ENCODE data around the gene WWTR1. TPM values are rescaled to one million over a fixed set of nuclear protein-coding genes. Genes with fewer than 3 reads are reported as not detected.
A peak's percentile ranks its signal among the peaks of the same experiment; 100 is the strongest.

The WWTR1 gene
- polyA plus RNA-seq, 1 donor (not counting 4 experiments of a cell fraction or from before 2014, with no cell fraction given) = 77.3 TPM

DNA sequence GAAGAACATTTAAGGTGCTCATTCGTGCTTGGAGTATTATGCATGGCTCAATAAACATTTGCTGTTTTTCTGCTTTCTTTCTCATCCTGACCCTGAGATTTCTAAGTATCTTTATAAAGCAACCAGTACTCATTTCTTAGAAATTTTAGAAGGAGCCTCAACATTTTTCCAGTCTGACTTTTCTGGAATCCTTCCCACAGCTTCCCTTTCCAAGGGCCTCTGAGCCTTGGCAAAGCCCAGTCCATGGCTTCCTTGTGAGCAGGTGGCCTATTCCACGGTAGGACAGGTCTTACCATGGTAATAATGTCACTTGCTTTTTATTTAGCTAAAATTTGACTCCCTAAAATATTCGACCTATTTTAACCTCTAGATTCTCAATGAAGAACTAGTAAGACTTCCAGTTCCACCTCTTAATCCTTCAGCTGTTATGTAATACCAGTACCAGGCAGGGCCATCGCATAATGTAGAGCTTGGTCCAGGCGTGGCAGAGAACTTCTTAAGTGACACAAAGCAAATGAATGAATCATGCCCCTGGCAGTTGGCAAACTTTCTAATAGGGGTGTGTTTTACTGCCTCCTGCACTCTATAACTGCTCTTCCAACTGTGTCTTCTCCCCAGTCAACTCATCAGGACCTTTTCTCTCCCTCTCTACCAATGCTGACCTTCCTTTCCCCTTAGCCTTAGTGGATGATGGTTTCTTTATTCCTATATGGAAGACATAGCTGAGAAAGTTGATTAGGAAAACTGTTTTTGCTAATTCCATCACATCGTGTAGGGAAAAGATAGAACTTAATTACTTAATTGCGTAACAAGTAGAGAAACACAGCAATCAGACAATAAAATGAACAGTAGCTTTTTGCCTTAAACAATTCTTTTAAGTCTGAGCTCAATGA, 184.2 kb downstream of the WWTR1 start:
- peaks cover 22% of the 10 kb centered on the region for H3K4me1 ChIP-seq (ENCODE audit: control insufficient read depth, extremely low read depth, insufficient read depth, low read length)
- TF ChIP-seq, protein P1, sequence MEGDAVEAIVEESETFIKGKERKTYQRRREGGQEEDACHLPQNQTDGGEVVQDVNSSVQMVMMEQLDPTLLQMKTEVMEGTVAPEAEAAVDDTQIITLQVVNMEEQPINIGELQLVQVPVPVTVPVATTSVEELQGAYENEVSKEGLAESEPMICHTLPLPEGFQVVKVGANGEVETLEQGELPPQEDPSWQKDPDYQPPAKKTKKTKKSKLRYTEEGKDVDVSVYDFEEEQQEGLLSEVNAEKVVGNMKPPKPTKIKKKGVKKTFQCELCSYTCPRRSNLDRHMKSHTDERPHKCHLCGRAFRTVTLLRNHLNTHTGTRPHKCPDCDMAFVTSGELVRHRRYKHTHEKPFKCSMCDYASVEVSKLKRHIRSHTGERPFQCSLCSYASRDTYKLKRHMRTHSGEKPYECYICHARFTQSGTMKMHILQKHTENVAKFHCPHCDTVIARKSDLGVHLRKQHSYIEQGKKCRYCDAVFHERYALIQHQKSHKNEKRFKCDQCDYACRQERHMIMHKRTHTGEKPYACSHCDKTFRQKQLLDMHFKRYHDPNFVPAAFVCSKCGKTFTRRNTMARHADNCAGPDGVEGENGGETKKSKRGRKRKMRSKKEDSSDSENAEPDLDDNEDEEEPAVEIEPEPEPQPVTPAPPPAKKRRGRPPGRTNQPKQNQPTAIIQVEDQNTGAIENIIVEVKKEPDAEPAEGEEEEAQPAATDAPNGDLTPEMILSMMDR (optimal IDR thresholded peaks at IDR 0.05 in 1 of 3, IDR thresholded peaks at IDR 0.05 in 1 of 3, conservative IDR thresholded peaks at IDR 0.05 in 1 of 3; ENCODE audit: extremely low read depth in 1 of 3, insufficient read depth in 2 of 3, low read length in 3 of 3) = no peak
- TF ChIP-seq EZH2 (IDR thresholded peaks at IDR 0.05; ENCODE audit: low read length) = no peak
- no peak overlapping the region for H2AFZ ChIP-seq (ENCODE audit: control insufficient read depth, low read length)
- no peaks in the 10 kb centered on the region for H3K9me1 ChIP-seq (ENCODE audit: control insufficient read depth, extremely low read depth, insufficient read depth, low read length)
- no peak overlapping the region for H3K9ac ChIP-seq (ENCODE audit: control insufficient read depth, extremely low read depth, insufficient read depth, low read length)
- H3K4me3 ChIP-seq (ENCODE audit: control insufficient read depth in 2 of 3, extremely low read depth in 1 of 3, insufficient read depth in 2 of 3, low read depth in 1 of 3, low read length in 3 of 3) = no peak overlapping the region
- dilution Hi-C loops (cut with MboI; ENCODE audit: extremely low pct_ligation_motif_present, low sequenced_read_pairs) = no loop called here
- peak; percentile 20 for FAIRE-seq
- no peaks in the 10 kb centered on the region for H3K79me2 ChIP-seq (ENCODE audit: control insufficient read depth, insufficient read depth, low read length)
- peak overlapping the region; percentile 16 for H3K4me2 ChIP-seq (ENCODE audit: control insufficient read depth, extremely low read depth, insufficient read depth, low read depth, low read length)
- no peaks in the 10 kb centered on the region for H3K36me3 ChIP-seq (ENCODE audit: control insufficient read depth in 2 of 2, extremely low read depth in 1 of 2, insufficient read depth in 2 of 2, low read length in 2 of 2)
- H3K27ac ChIP-seq (ENCODE audit: control insufficient read depth, insufficient read depth, low read length) = no peak overlapping the region
- H3K9me3 ChIP-seq (ENCODE audit: control insufficient read depth, low read depth, low read length) = no peaks in the 10 kb centered on the region
- H3K27me3 ChIP-seq (ENCODE audit: control insufficient read depth, extremely low read depth, insufficient read depth, low read length) = no peaks in the 10 kb centered on the region
- DNase-seq (ENCODE audit: low read depth, low spot score) = peak; percentile 38
- H4K20me1 ChIP-seq (ENCODE audit: control insufficient read depth, extremely low read depth, insufficient read depth, low read length) = no peaks in the 10 kb centered on the region

DNA sequence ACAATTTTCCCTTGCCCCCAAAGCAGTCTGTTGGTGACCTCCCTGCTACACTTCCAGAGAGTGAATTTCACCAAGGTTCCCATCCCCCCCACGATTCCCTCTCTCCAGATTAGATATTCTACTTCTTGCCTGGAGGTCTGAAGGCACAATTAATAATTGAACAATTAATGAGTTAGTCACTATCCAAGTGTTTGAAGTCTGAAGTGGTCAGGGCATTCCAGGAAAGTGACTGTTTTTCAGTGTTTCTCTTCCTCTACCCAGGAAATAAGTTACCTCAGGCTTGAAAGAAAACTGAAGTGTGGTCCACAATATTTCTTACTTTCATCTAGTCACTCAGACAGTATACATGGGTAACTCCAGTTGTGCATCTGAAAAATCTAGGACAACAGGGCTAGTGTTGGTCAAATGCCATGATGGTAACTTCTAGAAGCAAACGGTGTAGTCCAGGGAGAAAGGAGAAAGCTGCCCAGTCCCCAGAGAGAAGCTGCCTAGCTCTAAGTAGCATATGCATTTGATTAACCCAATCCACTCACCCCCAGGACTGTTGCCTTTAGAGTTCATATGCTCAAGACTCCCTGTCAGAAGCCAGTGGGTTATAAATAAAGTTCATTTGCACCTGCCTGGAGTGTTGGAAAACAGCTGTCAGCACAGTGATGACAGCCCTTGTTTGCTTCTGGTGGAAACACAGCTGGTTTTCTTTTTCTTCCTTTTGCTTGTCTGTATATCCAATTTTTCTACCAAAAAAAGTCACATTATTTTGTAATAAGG, 185.6 kb downstream of the WWTR1 start:
- Histone ChIP-seq H3K27ac (ENCODE audit: control insufficient read depth, insufficient read depth, low read length) (no peak overlapping the region), H3K79me2 (ENCODE audit: control insufficient read depth, insufficient read depth, low read length) (no peaks in the 10 kb centered on the region), H3K27me3 (ENCODE audit: control insufficient read depth, extremely low read depth, insufficient read depth, low read length) (no peaks in the 10 kb centered on the region), H4K20me1 (ENCODE audit: control insufficient read depth, extremely low read depth, insufficient read depth, low read length) (no peaks in the 10 kb centered on the region), H3K4me3 (ENCODE audit: control insufficient read depth in 2 of 3, extremely low read depth in 1 of 3, insufficient read depth in 2 of 3, low read depth in 1 of 3, low read length in 3 of 3) (no peak overlapping the region), H3K9me1 (ENCODE audit: control insufficient read depth, extremely low read depth, insufficient read depth, low read length) (no peaks in the 10 kb centered on the region), H3K36me3 (ENCODE audit: control insufficient read depth in 2 of 2, extremely low read depth in 1 of 2, insufficient read depth in 2 of 2, low read length in 2 of 2) (no peaks in the 10 kb centered on the region), H3K9me3 (ENCODE audit: control insufficient read depth, low read depth, low read length) (no peaks in the 10 kb centered on the region), H3K4me1 (ENCODE audit: control insufficient read depth, extremely low read depth, insufficient read depth, low read length) (peaks cover 25% of the 10 kb centered on the region), H3K4me2 (ENCODE audit: control insufficient read depth, extremely low read depth, insufficient read depth, low read depth, low read length) (no peak overlapping the region), H3K9ac (ENCODE audit: control insufficient read depth, extremely low read depth, insufficient read depth, low read length) (no peak overlapping the region), H2AFZ (ENCODE audit: control insufficient read depth, low read length) (no peak overlapping the region)
- FAIRE-seq = no peak
- no peak for DNase-seq (ENCODE audit: low read depth, low spot score)
- dilution Hi-C loops (cut with MboI; ENCODE audit: extremely low pct_ligation_motif_present, low sequenced_read_pairs) = no loop called here
- no peak for TF ChIP-seq EZH2 (IDR thresholded peaks at IDR 0.05; ENCODE audit: low read length)
- TF ChIP-seq, protein P1 (optimal IDR thresholded peaks at IDR 0.05 in 1 of 3, IDR thresholded peaks at IDR 0.05 in 1 of 3, conservative IDR thresholded peaks at IDR 0.05 in 1 of 3; ENCODE audit: extremely low read depth in 1 of 3, insufficient read depth in 2 of 3, low read length in 3 of 3) = no peak
